ENCODE results near the gene RBBP8.

RBBP8 gene

GRCh38 chr18:22933206-22933965 lies at the start of gene RBBP8:
Gene RBBP8 (plus strand): TSS chr18:22933328. CDS start chr18:22936852, 3,524 bp downstream.
- ATAC-seq, result peak; percentile 94
- no peak for TF ChIP-seq ZNF565 (CRISPR knock-in tag; conservative IDR thresholded peaks at IDR 0.05; ENCODE audit: low read depth)
- no peak for TF ChIP-seq ZNF70 (CRISPR knock-in tag; IDR thresholded peaks at IDR 0.05)
- no peak for TF ChIP-seq TOX (CRISPR knock-in tag; IDR thresholded peaks at IDR 0.05; ENCODE audit: borderline replicate concordance)
- TF ChIP-seq, protein P1, sequence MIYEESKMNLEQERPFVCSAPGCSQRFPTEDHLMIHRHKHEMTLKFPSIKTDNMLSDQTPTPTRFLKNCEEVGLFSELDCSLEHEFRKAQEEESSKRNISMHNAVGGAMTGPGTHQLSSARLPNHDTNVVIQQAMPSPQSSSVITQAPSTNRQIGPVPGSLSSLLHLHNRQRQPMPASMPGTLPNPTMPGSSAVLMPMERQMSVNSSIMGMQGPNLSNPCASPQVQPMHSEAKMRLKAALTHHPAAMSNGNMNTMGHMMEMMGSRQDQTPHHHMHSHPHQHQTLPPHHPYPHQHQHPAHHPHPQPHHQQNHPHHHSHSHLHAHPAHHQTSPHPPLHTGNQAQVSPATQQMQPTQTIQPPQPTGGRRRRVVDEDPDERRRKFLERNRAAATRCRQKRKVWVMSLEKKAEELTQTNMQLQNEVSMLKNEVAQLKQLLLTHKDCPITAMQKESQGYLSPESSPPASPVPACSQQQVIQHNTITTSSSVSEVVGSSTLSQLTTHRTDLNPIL (CRISPR knock-in tag; IDR thresholded peaks at IDR 0.05; ENCODE audit: low read depth), result no peak
- no peak for TF ChIP-seq ESRRG (CRISPR knock-in tag; IDR thresholded peaks at IDR 0.05)
- TF ChIP-seq GLIS3 (CRISPR knock-in tag; IDR thresholded peaks at IDR 0.05), result no peak; the same call in 1 of the 2 replicates
- peak; percentile 13; the same call in 1 of the 2 replicates for TF ChIP-seq PATZ1 (CRISPR knock-in tag; IDR thresholded peaks at IDR 0.05; ENCODE audit: borderline replicate concordance)
- TF ChIP-seq TSHZ2 (CRISPR knock-in tag; IDR thresholded peaks at IDR 0.05), result no peak
- TF ChIP-seq RARB (CRISPR knock-in tag; IDR thresholded peaks at IDR 0.05), result no peak
- TF ChIP-seq ARNTL (CRISPR knock-in tag; IDR thresholded peaks at IDR 0.05; ENCODE audit: borderline replicate concordance, low read depth), result no peak
- no peak for TF ChIP-seq PPARA (CRISPR knock-in tag; IDR thresholded peaks at IDR 0.05; ENCODE audit: borderline replicate concordance)
- 0 out of 2 replicates have a peak, but pooled peaks have one; percentile 38 for TF ChIP-seq SNAI2 (CRISPR knock-in tag; IDR thresholded peaks at IDR 0.05)
- no peak for TF ChIP-seq CSDC2 (CRISPR knock-in tag; IDR thresholded peaks at IDR 0.05)
- TF ChIP-seq TCF4 (CRISPR knock-in tag; IDR thresholded peaks at IDR 0.05; ENCODE audit: borderline replicate concordance), result no peak
- no peak for TF ChIP-seq ZFP3 (CRISPR knock-in tag; IDR thresholded peaks at IDR 0.05)
- no peak for TF ChIP-seq POU6F1 (CRISPR knock-in tag; IDR thresholded peaks at IDR 0.05; ENCODE audit: borderline replicate concordance, low read depth)
- TF ChIP-seq BACH2 (CRISPR knock-in tag; IDR thresholded peaks at IDR 0.05; ENCODE audit: borderline replicate concordance), result no peak

GRCh38 chr18:22883827-22884226 lies 49.3 kb upstream of the RBBP8 start:
- no peak for ATAC-seq
- TF ChIP-seq ZC3H10 (CRISPR knock-in tag; IDR thresholded peaks at IDR 0.05), result no peak
- TF ChIP-seq ZFP30 (CRISPR knock-in tag; IDR thresholded peaks at IDR 0.05), result no peak
- TF ChIP-seq ARNTL (CRISPR knock-in tag; IDR thresholded peaks at IDR 0.05; ENCODE audit: borderline replicate concordance, low read depth), result no peak
- TF ChIP-seq OSR1 (CRISPR knock-in tag; IDR thresholded peaks at IDR 0.05), result no peak
- no peak for TF ChIP-seq POU6F1 (CRISPR knock-in tag; IDR thresholded peaks at IDR 0.05; ENCODE audit: borderline replicate concordance, low read depth)
- no peak for TF ChIP-seq ESRRG (CRISPR knock-in tag; IDR thresholded peaks at IDR 0.05)
- no peak for TF ChIP-seq SNAI2 (CRISPR knock-in tag; IDR thresholded peaks at IDR 0.05)
- TF ChIP-seq CSDC2 (CRISPR knock-in tag; IDR thresholded peaks at IDR 0.05), result no peak
- TF ChIP-seq RARB (CRISPR knock-in tag; IDR thresholded peaks at IDR 0.05), result no peak
- no peak for TF ChIP-seq PATZ1 (CRISPR knock-in tag; IDR thresholded peaks at IDR 0.05; ENCODE audit: borderline replicate concordance)
- TF ChIP-seq ZFP3 (CRISPR knock-in tag; IDR thresholded peaks at IDR 0.05), result no peak
- TF ChIP-seq, protein P1 (CRISPR knock-in tag; IDR thresholded peaks at IDR 0.05; ENCODE audit: low read depth), result no peak
- TF ChIP-seq ZNF565 (CRISPR knock-in tag; conservative IDR thresholded peaks at IDR 0.05; ENCODE audit: low read depth), result no peak
- TF ChIP-seq TSHZ2 (CRISPR knock-in tag; IDR thresholded peaks at IDR 0.05), result no peak
- TF ChIP-seq BACH2 (CRISPR knock-in tag; IDR thresholded peaks at IDR 0.05; ENCODE audit: borderline replicate concordance), result no peak
- no peak for TF ChIP-seq PPARA (CRISPR knock-in tag; IDR thresholded peaks at IDR 0.05; ENCODE audit: borderline replicate concordance)
- no peak for TF ChIP-seq ZNF8 (CRISPR knock-in tag; IDR thresholded peaks at IDR 0.05)

Data from SK-N-SH treated with all-trans-retinoic acid at 6 μM for 48 hours (cell line).